Tongue (tissue), 2 donors: ENCODE measurements around the gene COX5B. TPM values are rescaled to one million over a fixed set of nuclear protein-coding genes. Genes with fewer than 3 reads are reported as not detected.
"Not testable (repeated sequence)": the region's sequence is repeated elsewhere in the genome, so short reads cannot be mapped to it uniquely, and the experiment has no call there.

Experiments
- DNase-seq: peaks from one replicate; pipeline ENCODE4 v3.0.0-alpha.2; 2015
- total RNA-seq: library from RNA; depleted of rRNA; stranded (reverse); fragments of >200 nt; gene quantifications from one replicate; pipeline ENCODE4 v1.2.3, GENCODE V29; 2014

Gene COX5B
- total RNA-seq: 344 TPM

- DNase-seq: peak; percentile 100
These were observed at the start of gene COX5B for GRCh38 chr2:97645695-97646629. COX5B (plus strand) TSS chr2:97646062; CDS start chr2:97646087, 25 bp downstream.

GRCh38 chr2:97596180-97596579 lies 49.7 kb upstream of the COX5B start:
- not testable (repeated sequence) for DNase-seq

- DNase-seq: not testable (repeated sequence)
These were observed 44.3 kb upstream of the COX5B start for GRCh38 chr2:97601537-97601936.

GRCh38 chr2:97605109-97605508 lies 40.8 kb upstream of the COX5B start:
- not testable (repeated sequence) for DNase-seq

GRCh38 chr2:97605524-97606339 lies 40.1 kb upstream of the COX5B start:
- DNase-seq: not testable (repeated sequence)

- DNase-seq: not testable (repeated sequence)
These were observed 37.1 kb upstream of the COX5B start for GRCh38 chr2:97608745-97609144.

- DNase-seq: not testable (repeated sequence)
These were observed 34.0 kb upstream of the COX5B start for GRCh38 chr2:97611895-97612294.

GRCh38 chr2:97615746-97616145 lies 30.1 kb upstream of the COX5B start:
- DNase-seq: not testable (repeated sequence)

- no peak for DNase-seq
These were observed 28.0 kb upstream of the COX5B start for GRCh38 chr2:97617911-97618310.

- DNase-seq: not testable (repeated sequence)
These were observed 26.7 kb upstream of the COX5B start for GRCh38 chr2:97618939-97619827.

GRCh38 chr2:97620492-97620891 lies 25.4 kb upstream of the COX5B start:
- not testable (repeated sequence) for DNase-seq

- not testable (repeated sequence) for DNase-seq
These were observed 22.9 kb upstream of the COX5B start for GRCh38 chr2:97622976-97623375.

- DNase-seq: not testable (repeated sequence)
These were observed 20.4 kb upstream of the COX5B start for GRCh38 chr2:97625354-97626048.

- not testable (repeated sequence) for DNase-seq
These were observed 19.8 kb upstream of the COX5B start for GRCh38 chr2:97626049-97626430.

- no peak for DNase-seq
These were observed 1.7 kb upstream of the COX5B start for GRCh38 chr2:97644023-97644717.

- DNase-seq: no peak
These were observed 659 bp upstream of the COX5B start for GRCh38 chr2:97645112-97645694.

GRCh38 chr2:97646977-97647376 lies 1.1 kb downstream of the COX5B start:
- DNase-seq: no peak

- no peak for DNase-seq
These were observed 5.3 kb downstream of the COX5B start for GRCh38 chr2:97651114-97651513.

GRCh38 chr2:97653473-97653872 lies 7.6 kb downstream of the COX5B start:
- DNase-seq: no peak

- no peak for DNase-seq
These were observed 8.0 kb downstream of the COX5B start for GRCh38 chr2:97653874-97654273.
